Activated CD8-positive, alpha-beta memory T cell treated with anti-CD3 and anti-CD28 coated beads, Interleukin-2, amount 50 U/mL, for 4 hours (primary cell): Measurements from ENCODE around the gene ENTPD1.

ENCODE experiments used
- DNase-seq: peaks from one replicate; pipeline ENCODE4 v3.0.0-alpha.2; 2020

The ENTPD1 gene

GRCh38 chr10:95833042-95833610 lies 77.2 kb downstream of the ENTPD1 start:
- DNase-seq, result no peak

GRCh38 chr10:95834406-95834805 lies 78.4 kb downstream of the ENTPD1 start:
- DNase-seq, result no peak

- DNase-seq, result no peak
Observed at GRCh38 chr10:95835149-95835860, 79.3 kb downstream of the ENTPD1 start.

- DNase-seq, result no peak
Observed at GRCh38 chr10:95835911-95836310, 79.9 kb downstream of the ENTPD1 start.

- DNase-seq, result no peak
Observed at GRCh38 chr10:95836610-95837355, 80.8 kb downstream of the ENTPD1 start.

- no peak for DNase-seq
Observed at GRCh38 chr10:95837356-95837776, 81.4 kb downstream of the ENTPD1 start.

- DNase-seq, result no peak
Observed at GRCh38 chr10:95837783-95838182, 81.8 kb downstream of the ENTPD1 start.

GRCh38 chr10:95840121-95840520 lies 84.2 kb downstream of the ENTPD1 start:
- no peak for DNase-seq

- DNase-seq, result no peak
Observed at GRCh38 chr10:95840681-95841080, 84.7 kb downstream of the ENTPD1 start.

- DNase-seq, result peak; percentile 19
Observed at GRCh38 chr10:95841661-95842498, 85.9 kb downstream of the ENTPD1 start.

- DNase-seq, result no peak
Observed at GRCh38 chr10:95845411-95845810, 89.4 kb downstream of the ENTPD1 start.

GRCh38 chr10:95847007-95847406 lies 91.0 kb downstream of the ENTPD1 start:
- no peak for DNase-seq

GRCh38 chr10:95848841-95849240 lies 92.9 kb downstream of the ENTPD1 start:
- DNase-seq, result no peak

- no peak for DNase-seq
Observed at GRCh38 chr10:95850791-95851190, 94.8 kb downstream of the ENTPD1 start.

- DNase-seq, result no peak
Observed at GRCh38 chr10:95860166-95860940, 104.4 kb downstream of the ENTPD1 start.

- DNase-seq, result no peak
Observed at GRCh38 chr10:95861386-95861785, 105.4 kb downstream of the ENTPD1 start.

GRCh38 chr10:95864906-95865813 lies 109.2 kb downstream of the ENTPD1 start:
- DNase-seq, result peak; percentile 23

- DNase-seq, result no peak
Observed at GRCh38 chr10:95865814-95866466, 110.0 kb downstream of the ENTPD1 start.

- no peak for DNase-seq
Observed at GRCh38 chr10:95866467-95866842, 110.5 kb downstream of the ENTPD1 start.

GRCh38 chr10:95867866-95868265 lies 111.9 kb downstream of the ENTPD1 start:
- no peak for DNase-seq
